ENCODE results near the gene DNAJC28.

DNA sequence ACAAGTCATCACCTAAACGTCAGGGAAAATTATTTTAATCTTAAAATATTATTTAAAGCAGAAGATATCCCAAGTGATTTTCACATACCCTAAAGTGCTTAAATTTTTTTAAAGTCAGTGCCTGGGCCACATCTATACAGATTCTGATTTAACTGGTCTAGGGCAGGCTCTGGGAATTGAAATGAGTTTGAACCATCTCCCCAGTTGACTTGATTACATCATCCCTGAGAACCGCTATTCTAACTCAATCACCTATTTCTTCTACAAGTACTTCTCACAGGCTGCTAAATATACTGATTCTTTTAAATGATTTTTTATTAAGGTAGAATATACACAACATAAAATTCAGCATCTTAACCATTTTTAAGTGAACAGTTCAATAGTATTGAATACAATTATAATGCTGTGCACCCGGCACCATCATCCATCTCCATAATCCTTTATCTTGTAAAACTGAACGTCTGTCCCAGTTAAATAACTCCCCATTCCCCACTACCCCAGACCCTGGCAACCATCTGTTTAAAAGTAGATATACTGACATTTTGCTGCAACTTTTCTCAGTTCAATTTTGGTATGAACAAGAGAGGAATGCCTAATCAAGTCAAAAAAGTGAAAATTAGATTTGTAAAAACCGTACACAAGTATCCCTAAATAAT is 30.9 kb upstream of the DNAJC28 start:
- TF ChIP-seq ZNF274 (IDR thresholded peaks at IDR 0.05; ENCODE audit: low read depth, low read length) (no peak), YY1 (IDR thresholded peaks at IDR 0.05; ENCODE audit: insufficient read depth, insufficient read length) (no peak), SUZ12 (IDR thresholded peaks at IDR 0.05; ENCODE audit: extremely low read depth, insufficient read depth, insufficient read length) (no peak)
